NB4 (cell line): Measurements from ENCODE around the gene KCTD5.

Experiments
- POLR2A ChIP-seq: IDR thresholded peaks from 2 replicates; pipeline ENCODE4 v1.6.1; 2011; ENCODE audit warnings: mild to moderate bottlenecking; ENCODE audit not compliant: insufficient read length; ENCODE audit errors: extremely low read depth
- TF ChIP-seq, protein P1 (sequence below): IDR thresholded peaks from one replicate; pipeline ENCODE4 v1.5.1; 2012; ENCODE audit warnings: low read depth, low read length
- TF ChIP-seq, protein P2 (sequence below): IDR thresholded peaks from 2 replicates; pipeline ENCODE4 v1.6.1; 2011; ENCODE audit warnings: low read depth, low read length

DNA sequence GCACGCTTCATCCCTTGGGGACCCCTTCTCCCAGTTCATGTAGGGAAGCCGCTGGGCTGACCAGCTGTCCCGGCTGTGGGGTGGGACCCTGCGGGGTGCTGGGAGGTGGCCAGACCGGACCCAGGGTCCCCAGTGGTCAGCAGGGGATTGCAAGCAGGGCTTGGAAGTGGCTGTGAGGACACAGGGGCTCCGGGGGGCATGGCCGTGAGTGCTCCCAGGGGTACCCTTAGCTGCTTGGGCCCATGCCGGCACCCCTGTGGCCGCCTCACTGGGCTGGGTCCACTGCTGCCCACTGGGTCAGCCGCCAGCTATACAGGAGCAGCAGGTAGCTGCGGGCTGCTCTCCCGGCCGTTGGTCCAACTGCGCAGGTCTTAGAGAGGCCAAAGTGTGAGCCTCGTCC, 18.9 kb downstream of the KCTD5 start:
- TF ChIP-seq, protein P1, sequence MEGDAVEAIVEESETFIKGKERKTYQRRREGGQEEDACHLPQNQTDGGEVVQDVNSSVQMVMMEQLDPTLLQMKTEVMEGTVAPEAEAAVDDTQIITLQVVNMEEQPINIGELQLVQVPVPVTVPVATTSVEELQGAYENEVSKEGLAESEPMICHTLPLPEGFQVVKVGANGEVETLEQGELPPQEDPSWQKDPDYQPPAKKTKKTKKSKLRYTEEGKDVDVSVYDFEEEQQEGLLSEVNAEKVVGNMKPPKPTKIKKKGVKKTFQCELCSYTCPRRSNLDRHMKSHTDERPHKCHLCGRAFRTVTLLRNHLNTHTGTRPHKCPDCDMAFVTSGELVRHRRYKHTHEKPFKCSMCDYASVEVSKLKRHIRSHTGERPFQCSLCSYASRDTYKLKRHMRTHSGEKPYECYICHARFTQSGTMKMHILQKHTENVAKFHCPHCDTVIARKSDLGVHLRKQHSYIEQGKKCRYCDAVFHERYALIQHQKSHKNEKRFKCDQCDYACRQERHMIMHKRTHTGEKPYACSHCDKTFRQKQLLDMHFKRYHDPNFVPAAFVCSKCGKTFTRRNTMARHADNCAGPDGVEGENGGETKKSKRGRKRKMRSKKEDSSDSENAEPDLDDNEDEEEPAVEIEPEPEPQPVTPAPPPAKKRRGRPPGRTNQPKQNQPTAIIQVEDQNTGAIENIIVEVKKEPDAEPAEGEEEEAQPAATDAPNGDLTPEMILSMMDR: no peak
- TF ChIP-seq, protein P2, sequence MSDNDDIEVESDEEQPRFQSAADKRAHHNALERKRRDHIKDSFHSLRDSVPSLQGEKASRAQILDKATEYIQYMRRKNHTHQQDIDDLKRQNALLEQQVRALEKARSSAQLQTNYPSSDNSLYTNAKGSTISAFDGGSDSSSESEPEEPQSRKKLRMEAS: no peak
- TF ChIP-seq POLR2A: no peak
